DOHH2 (cell line): Measurements from ENCODE around the gene SESN2.

ENCODE experiments used
- EZH2phosphoT487 ChIP-seq: fragments of 200-600 bp; sonication (generic); IDR thresholded peaks from 2 replicates; pipeline ENCODE4 v1.6.1; 2017; ENCODE audit warnings: borderline replicate concordance, mild to moderate bottlenecking, antibody characterized with exemption, low read length, moderate library complexity, mixed read lengths
- TF ChIP-seq, protein P1 (sequence below): fragments of 200-600 bp; sonication (generic); IDR thresholded peaks from one replicate; pipeline ENCODE4 v1.5.1; 2014; ENCODE audit warnings: antibody characterized with exemption, mild to moderate bottlenecking, low read depth, low read length; ENCODE audit not compliant: poor library complexity, severe bottlenecking

DNA sequence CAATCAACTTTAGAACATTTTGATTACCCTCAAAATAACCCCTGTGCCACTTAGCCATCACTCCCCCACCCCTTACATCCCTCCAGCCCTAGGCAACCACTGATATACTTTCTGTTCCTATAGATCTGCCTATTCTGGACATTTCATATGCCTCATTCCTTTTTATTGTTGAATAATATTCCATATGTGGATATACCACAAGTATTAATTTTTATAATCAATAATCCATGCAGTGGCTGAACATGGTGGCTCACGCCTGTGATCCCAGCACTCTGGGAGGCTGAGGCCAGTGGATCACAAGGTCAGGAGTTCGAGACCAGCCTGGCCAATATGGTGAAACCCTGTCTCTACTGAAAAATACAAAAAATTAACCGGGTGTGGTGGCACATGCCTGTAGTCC is 49.4 kb downstream of the SESN2 start:
- TF ChIP-seq, protein P1, sequence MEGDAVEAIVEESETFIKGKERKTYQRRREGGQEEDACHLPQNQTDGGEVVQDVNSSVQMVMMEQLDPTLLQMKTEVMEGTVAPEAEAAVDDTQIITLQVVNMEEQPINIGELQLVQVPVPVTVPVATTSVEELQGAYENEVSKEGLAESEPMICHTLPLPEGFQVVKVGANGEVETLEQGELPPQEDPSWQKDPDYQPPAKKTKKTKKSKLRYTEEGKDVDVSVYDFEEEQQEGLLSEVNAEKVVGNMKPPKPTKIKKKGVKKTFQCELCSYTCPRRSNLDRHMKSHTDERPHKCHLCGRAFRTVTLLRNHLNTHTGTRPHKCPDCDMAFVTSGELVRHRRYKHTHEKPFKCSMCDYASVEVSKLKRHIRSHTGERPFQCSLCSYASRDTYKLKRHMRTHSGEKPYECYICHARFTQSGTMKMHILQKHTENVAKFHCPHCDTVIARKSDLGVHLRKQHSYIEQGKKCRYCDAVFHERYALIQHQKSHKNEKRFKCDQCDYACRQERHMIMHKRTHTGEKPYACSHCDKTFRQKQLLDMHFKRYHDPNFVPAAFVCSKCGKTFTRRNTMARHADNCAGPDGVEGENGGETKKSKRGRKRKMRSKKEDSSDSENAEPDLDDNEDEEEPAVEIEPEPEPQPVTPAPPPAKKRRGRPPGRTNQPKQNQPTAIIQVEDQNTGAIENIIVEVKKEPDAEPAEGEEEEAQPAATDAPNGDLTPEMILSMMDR: no peak
- TF ChIP-seq EZH2phosphoT487: no peak
